Fibroblast of mammary gland (primary cell): Measurements from ENCODE around the gene LAMA1.

Source experiments
- DNase-seq: peaks from one replicate; pipeline ENCODE4 v3.0.0-alpha.2; 2010; ENCODE audit warnings: low read depth
- H3K4me3 ChIP-seq: 2 replicates; pipeline ENCODE4 v1.5.1; 2011; ENCODE audit warnings: low read depth, mild to moderate bottlenecking, low read length, moderate library complexity; ENCODE audit not compliant: control insufficient read depth
- TF ChIP-seq, protein P1 (sequence below): conservative IDR thresholded peaks from 2 replicates; pipeline ENCODE4 v1.5.1; 2011; ENCODE audit warnings: low read depth, low read length, inconsistent platforms; ENCODE audit not compliant: control insufficient read depth, insufficient read depth

The LAMA1 gene

DNA sequence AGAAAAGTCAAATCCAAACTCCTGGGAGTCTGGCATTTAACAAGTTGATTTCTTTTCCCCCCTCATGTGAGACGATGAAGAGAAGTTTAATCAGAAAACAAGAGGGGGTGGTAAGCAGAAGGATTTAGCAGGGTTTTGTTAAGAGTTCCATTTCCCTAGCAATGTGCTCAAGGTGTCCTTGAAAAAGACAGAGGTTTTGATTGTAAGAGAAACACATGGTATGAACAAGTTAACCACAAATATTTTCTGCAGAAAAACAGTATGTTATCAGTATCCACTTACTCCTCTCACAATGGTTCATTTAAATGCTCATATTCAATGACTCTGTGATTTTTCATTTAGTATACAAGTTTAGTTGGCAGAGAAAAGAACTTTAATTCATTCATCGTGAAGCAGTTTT, 26.8 kb downstream of the LAMA1 start:
- no peak for DNase-seq
- no peak overlapping the region for H3K4me3 ChIP-seq
- TF ChIP-seq, protein P1, sequence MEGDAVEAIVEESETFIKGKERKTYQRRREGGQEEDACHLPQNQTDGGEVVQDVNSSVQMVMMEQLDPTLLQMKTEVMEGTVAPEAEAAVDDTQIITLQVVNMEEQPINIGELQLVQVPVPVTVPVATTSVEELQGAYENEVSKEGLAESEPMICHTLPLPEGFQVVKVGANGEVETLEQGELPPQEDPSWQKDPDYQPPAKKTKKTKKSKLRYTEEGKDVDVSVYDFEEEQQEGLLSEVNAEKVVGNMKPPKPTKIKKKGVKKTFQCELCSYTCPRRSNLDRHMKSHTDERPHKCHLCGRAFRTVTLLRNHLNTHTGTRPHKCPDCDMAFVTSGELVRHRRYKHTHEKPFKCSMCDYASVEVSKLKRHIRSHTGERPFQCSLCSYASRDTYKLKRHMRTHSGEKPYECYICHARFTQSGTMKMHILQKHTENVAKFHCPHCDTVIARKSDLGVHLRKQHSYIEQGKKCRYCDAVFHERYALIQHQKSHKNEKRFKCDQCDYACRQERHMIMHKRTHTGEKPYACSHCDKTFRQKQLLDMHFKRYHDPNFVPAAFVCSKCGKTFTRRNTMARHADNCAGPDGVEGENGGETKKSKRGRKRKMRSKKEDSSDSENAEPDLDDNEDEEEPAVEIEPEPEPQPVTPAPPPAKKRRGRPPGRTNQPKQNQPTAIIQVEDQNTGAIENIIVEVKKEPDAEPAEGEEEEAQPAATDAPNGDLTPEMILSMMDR = no peak

DNA sequence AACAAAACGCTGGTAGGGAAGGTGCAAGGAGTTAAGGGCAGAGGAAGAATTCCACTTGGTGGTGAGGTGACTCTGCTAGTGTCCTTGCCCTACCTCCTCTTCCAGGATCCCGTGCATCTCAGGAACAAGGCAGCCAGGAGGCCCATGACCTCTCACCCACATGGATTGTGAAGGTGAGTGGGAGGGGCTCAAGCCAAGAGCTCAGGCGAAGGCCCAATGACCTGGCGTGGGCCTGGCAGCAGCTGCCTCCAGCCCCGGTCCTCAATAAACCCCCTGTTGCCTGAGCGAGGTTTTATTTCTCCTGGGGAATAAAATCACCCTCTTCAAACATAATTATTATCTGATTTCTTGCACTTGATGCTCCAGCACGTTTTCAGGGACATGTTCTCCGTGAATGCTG, 28.2 kb downstream of the LAMA1 start:
- TF ChIP-seq, protein P1 = no peak
- DNase-seq = no peak
- no peak overlapping the region for H3K4me3 ChIP-seq

DNA sequence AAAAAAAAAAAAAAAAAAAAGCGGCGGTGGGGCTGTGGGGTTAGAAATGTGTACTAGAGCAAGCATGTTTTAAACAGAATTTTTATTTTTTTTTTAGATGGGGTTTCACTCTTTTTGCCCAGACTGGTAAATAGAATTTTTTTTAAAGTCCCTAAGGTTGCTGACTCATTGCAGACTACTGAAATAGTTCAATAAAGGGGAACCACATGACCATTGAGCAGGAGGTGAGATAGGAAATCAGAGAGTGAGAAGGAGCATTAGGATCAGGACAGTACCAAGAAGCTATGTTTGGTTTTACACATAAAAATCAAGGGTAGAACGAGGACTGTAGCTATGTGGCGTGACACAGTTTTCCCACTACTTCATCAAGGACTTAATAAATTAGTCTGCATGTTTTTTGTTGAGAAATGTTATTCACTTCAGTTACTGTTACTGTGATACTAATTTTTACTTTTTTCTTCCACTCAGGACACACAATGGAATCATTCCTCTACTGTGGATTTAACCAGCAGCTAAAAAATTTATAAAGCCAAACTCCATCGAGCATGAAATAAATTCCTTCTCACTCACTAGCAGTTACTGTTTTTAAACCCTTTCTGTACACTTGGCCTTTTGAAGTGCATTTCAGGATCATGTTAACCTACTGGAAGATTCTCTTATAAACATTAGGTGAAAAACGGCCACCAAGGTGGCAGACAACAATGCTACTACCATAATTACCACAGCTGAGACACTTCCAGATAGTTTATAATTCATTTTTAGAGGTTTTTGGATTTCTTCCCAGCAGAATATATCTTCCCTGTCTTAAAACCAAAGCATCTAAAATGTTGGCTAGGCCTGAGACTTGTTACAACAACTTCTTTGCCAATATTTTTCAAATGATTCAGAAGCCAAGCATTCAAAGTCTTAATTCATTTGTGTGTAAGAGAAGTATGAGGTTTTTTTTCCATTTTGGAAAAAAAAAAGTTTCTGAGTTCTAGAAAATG, 33.2 kb downstream of the LAMA1 start:
- DNase-seq = peak; percentile 83
- no peak overlapping the region for H3K4me3 ChIP-seq
- TF ChIP-seq, protein P1 = no peak

DNA sequence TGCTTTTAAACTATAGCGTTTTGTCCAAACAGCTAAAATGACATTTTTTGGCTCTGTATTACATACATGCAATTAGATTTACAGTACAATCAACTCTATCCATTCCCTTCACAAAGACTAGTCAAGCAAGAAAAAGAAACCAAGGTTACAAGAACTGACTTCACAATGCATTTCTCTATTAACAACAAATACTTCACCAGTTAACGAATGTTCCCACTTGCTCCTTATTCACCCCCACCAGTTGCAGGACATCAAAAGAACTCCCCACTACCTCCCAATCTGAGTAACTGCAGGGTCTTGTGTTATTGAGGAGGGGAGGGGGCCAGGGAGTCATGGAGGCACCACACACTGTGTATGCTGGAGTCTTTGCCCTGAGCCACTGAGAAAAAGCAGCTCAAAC, 34.9 kb downstream of the LAMA1 start:
- no peak overlapping the region for H3K4me3 ChIP-seq
- TF ChIP-seq, protein P1 = no peak

DNA sequence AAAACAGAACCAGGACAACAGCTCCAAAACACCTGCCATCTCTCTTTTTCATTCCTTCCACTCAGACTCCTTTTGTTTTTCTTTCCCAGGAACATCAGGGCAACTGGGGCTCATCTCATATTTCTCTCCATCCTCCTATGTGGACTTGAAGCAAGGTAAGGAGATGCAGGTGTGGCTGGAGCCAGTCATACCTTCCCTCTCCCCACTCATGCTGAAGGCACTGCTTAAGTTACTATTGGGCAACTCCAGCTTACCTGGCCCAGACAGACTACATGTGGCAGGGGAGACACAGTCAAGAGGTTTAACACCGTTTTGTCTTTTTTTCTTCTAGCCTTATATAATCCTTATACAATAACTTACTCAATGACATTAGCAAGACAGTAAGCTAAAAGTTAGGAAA, 38.4 kb downstream of the LAMA1 start:
- DNase-seq = no peak
- TF ChIP-seq, protein P1 = no peak
- H3K4me3 ChIP-seq = no peak overlapping the region

More for the DNA sequence above, 34.9 kb downstream of the LAMA1 start:
- DNase-seq = no peak

DNA sequence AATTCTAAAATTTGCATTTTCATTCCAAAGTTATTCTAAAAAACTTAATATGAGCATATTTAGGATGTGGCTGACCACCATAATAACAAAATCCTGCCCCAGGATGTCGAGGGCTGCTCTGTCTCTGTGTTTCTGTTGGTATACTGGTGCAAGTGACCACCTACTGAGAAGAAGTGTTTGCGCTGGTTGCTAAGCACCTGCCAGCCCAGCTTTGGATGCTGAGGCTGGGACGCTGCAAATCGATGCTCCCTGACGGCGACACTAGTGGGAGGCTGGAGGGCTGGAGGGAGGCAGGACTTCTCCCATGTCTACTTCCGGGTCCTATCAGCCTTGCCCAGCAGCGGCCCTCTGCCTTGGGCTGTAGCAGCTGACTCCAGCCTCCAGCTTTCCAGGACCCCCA, 45.0 kb downstream of the LAMA1 start:
- TF ChIP-seq, protein P1 = no peak

DNA sequence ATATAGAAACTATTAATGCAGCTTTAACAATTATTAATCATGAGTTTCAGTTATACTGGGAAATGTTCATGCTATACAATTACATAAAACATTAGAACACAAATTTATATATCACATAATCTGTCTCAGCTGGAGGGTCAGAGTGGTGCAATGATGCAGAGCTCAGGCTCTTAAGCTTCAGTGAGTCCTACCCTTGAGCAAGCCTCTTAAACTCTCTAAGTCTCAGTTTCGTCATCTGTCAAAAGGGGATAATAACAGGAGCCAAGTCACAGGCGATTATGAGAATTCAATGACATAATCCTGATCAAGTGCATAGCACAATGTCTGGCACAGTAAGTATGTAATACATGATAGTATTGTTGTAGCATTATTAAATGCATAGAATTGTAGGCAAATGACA, 46.0 kb downstream of the LAMA1 start:
- no peak overlapping the region for H3K4me3 ChIP-seq
- no peak for DNase-seq
- TF ChIP-seq, protein P1 = no peak

More for the DNA sequence above, 45.0 kb downstream of the LAMA1 start:
- DNase-seq = no peak
- H3K4me3 ChIP-seq = no peak overlapping the region
